Kidney epithelial cell (primary cell): ENCODE data around the gene ATP5IF1. TPM values are rescaled to one million over a fixed set of nuclear protein-coding genes. Genes with fewer than 3 reads are reported as not detected.

Source experiments
- DNase-seq: peaks from one replicate; pipeline ENCODE4 v3.0.0-alpha.2; 2010; ENCODE audit warnings: low read depth
- H3K27me3 ChIP-seq: 2 replicates; pipeline ENCODE4 v1.6.0; 2011; ENCODE audit warnings: low read length; ENCODE audit not compliant: control insufficient read depth, insufficient read depth
- H3K36me3 ChIP-seq: 2 replicates; pipeline ENCODE4 v1.5.1; 2011; ENCODE audit warnings: low read length; ENCODE audit not compliant: control insufficient read depth, insufficient read depth
- H3K4me3 ChIP-seq: 2 replicates; pipeline ENCODE4 v1.5.1; 2011; ENCODE audit warnings: low read depth, mild to moderate bottlenecking, control low read depth, low read length
- total RNA-seq: library from RNA; depleted of rRNA; stranded (reverse); fragments of >200 nt; gene quantifications from 2 replicates; pipeline ENCODE4 v1.2.3, GENCODE V29; 2015
- TF ChIP-seq, protein P1 (sequence below): IDR thresholded peaks from 2 replicates; pipeline ENCODE4 v1.5.1; 2011; ENCODE audit warnings: mild to moderate bottlenecking, moderate library complexity, low read length, control low read depth, inconsistent platforms; ENCODE audit not compliant: insufficient read depth, poor library complexity, severe bottlenecking

Gene ATP5IF1
- total RNA-seq, 1 donor from 2014 or later, result 247 TPM

DNA sequence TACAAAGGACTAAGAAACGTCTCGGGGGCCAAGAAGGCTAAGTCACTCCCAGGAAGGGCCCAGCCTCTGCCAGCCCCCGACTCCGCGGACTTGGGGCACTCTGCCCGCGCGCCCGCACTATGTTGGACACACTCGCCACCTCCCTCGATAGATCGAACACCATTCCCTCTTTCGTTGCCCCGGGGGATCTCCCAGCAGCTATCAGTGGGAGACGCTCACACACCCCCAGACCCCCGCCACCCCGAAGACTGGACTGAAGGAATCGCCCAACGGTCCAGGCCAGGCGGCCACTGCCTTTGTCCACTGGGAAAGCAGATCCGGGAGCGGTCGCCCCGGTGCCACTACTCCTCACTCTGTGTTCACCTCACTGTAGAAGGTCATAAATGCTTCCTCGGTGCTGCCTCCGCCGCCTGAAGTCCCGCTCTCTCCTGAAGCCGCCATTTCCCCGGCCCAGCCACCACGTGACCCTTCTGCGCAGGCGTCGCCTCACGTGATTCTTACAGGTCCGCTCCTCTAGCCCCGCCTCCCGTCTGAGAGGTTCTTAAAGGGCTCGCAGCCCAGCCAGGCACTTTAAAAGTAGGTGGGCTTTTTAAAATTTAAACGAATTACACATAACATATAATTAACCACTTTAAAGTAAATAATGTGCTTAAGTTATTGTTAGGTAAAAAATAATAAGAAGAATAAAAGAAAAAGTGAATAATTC is 3.2 kb upstream of the ATP5IF1 start, which contains the start of gene DNAJC8:
Gene DNAJC8 (minus strand): TSS at position 472 of the 706 bp plus-strand sequence. CDS start 31 bp downstream, at position 441.
- no peaks in the 10 kb centered on the region for H3K36me3 ChIP-seq
- peak; percentile 80 for DNase-seq
- peak within 1 kb of the TSS; percentile 90 for H3K4me3 ChIP-seq
- no peaks in the 10 kb centered on the region for H3K27me3 ChIP-seq
- TF ChIP-seq, protein P1, sequence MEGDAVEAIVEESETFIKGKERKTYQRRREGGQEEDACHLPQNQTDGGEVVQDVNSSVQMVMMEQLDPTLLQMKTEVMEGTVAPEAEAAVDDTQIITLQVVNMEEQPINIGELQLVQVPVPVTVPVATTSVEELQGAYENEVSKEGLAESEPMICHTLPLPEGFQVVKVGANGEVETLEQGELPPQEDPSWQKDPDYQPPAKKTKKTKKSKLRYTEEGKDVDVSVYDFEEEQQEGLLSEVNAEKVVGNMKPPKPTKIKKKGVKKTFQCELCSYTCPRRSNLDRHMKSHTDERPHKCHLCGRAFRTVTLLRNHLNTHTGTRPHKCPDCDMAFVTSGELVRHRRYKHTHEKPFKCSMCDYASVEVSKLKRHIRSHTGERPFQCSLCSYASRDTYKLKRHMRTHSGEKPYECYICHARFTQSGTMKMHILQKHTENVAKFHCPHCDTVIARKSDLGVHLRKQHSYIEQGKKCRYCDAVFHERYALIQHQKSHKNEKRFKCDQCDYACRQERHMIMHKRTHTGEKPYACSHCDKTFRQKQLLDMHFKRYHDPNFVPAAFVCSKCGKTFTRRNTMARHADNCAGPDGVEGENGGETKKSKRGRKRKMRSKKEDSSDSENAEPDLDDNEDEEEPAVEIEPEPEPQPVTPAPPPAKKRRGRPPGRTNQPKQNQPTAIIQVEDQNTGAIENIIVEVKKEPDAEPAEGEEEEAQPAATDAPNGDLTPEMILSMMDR, result no peak

DNA sequence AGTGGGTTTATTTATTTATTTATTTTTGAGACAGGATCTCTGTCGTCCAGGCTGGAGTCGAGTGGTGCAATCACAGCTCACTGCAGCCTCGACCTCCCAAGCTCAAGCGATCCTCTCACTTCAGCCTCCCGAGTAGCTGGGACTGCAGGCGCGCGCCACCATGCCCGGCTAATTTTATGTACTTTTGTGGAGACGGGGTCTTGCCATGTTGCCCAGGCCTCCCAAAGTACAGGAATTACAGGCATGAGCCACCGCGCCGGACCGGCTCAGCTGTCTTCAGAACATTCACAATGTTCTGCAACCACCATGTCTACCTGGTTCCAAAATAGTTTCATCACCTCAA is 2.7 kb upstream of the ATP5IF1 start:
- Histone ChIP-seq H3K36me3 (no peaks in the 10 kb centered on the region), H3K4me3 (no peak overlapping the region), H3K27me3 (no peaks in the 10 kb centered on the region)
- TF ChIP-seq, protein P1, result no peak
- DNase-seq, result no peak

DNA sequence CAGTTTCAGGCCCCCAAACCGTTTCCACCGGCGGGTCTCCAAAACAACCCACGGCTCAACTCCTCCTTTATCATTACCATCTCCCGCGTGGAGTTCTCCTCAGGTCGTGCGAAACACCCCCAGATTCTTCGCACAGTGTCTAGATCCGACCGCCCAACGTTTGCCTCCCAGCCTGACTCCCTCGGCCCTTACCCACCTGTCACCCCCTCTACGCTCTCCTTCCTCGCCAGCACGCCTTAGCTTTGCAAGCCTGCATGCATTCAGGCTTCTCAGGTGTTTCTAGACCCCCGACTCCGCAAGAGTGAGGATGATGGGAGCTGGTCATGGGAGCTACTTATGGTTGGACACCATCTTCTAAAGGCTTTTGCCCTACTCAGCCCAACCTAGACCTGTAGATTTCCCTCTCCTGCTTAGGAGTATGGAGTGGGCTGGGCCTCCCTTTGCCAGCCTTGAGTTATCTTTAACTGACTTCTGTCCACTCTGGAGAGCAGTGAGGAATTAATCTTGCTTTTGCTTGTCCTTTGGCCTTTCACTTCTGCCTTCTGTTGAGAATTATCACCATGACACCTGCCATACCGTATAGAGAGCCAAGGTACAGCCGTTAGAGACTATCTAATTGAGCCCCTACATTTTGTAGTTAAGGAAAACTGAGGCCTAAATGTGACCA is 865 bp downstream of the ATP5IF1 start:
- no peak for DNase-seq
- H3K4me3 ChIP-seq, result peak overlapping the region; percentile 90
- H3K36me3 ChIP-seq, result no peaks in the 10 kb centered on the region
- H3K27me3 ChIP-seq, result no peaks in the 10 kb centered on the region
- TF ChIP-seq, protein P1, result no peak

DNA sequence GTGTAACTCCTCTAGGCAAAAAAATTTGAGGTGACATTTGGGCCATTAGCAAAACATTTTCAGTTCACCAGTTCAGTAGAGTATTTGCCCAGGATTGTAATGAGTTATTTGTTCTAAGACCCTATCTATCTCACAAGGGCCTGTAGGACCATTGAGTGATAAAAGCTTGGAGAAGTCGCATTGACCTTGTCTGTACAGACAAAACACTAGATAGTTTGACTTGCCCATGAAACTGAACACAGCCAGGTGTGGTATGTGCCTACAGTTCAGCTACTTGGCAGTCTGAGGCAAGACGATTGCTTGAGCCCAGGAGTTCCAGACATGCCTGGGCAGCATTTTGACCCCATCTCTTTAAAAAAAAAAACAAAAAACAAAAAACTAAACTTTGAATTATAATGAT is 3.1 kb downstream of the ATP5IF1 start:
- Histone ChIP-seq H3K36me3 (no peaks in the 10 kb centered on the region), H3K27me3 (no peaks in the 10 kb centered on the region), H3K4me3 (no peak overlapping the region)
- TF ChIP-seq, protein P1, result no peak
- DNase-seq, result no peak

DNA sequence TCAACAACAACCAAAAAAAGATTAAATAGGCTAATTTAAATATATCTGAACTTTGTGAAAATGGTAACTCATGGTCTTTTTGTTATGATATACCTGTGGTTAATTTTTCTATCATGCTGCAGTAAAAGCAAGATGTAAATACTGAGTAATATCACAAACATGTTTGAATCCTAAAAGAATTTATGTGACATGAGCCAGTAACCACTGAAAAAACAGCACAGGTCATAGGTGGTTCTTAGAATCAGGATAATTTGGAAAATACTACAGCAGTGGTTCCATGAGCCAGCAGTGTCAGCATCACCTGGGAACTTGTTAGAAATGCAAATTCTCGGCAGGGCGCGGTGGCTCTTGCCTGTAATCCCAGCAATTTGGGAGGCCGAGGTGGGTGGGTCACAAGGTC is 4.1 kb downstream of the ATP5IF1 start:
- TF ChIP-seq, protein P1, result no peak
- Histone ChIP-seq H3K27me3 (no peaks in the 10 kb centered on the region), H3K36me3 (no peaks in the 10 kb centered on the region), H3K4me3 (no peak overlapping the region)
- DNase-seq, result no peak

DNA sequence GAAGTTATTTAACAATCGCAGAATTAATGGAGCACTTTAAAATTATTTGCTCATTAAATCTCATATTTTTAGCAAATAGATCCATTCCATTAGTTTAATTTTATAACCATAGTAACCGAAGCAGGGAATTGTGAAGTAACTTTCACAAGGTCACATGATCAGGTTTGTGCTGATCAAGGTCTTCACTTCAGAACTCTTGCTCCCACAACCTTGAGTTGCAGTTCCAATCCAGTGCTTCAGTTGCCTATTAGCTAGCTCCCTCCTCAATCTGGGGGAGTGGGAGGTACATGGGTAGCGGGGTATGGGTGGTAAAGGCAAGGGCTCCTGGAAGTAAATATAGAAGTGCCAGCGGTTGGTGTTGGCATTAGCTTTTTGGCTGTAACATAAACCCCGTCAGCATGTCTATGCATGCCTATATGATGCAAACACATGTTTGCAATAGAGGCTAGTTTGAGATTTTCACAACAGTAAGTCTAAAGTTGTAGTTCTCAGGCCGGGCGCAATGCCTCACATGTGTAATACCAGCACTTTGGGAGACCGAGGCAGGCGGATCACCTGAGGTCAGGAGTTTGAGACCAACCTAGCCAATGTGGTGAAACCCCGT is 5.8 kb downstream of the ATP5IF1 start:
- Histone ChIP-seq H3K4me3 (no peak overlapping the region), H3K36me3 (no peaks in the 10 kb centered on the region), H3K27me3 (no peaks in the 10 kb centered on the region)
- DNase-seq, result no peak
- TF ChIP-seq, protein P1, result no peak
